HL-60 (cell line): ENCODE measurements around the gene FAF1.
"Not testable (repeated sequence)": the region's sequence is repeated elsewhere in the genome, so short reads cannot be mapped to it uniquely, and the experiment has no call there.

Source experiments
- DNase-seq, 2 experiments: peaks; one replicate each; pipeline ENCODE4 v3.0.0-alpha.2; 2010 to 2020; ENCODE audit warnings: low read depth in 1 of 2, low spot score in 1 of 2
- H3K27ac ChIP-seq: fragments of 250-450 bp; sonication (Bioruptor Pico); replicated peaks from 2 replicates; pipeline ENCODE4 v1.5.1; 2020; ENCODE audit warnings: mild to moderate bottlenecking, moderate library complexity
- H3K27me3 ChIP-seq: fragments of 250-450 bp; sonication (Bioruptor Pico); 2 replicates; pipeline ENCODE4 v1.5.1; 2021; ENCODE audit warnings: mild to moderate bottlenecking, moderate library complexity; ENCODE audit not compliant: insufficient read depth, poor library complexity, severe bottlenecking
- H3K4me3 ChIP-seq: replicated peaks from 2 replicates; pipeline ENCODE4 v1.5.1; 2011; ENCODE audit warnings: mild to moderate bottlenecking, control low read depth, low read length; ENCODE audit not compliant: insufficient read depth
- GABPA ChIP-seq: IDR thresholded peaks from 2 replicates; pipeline ENCODE4 v1.6.1; 2012; ENCODE audit warnings: low read depth
- POLR2AphosphoS5 ChIP-seq: IDR thresholded peaks from 2 replicates; pipeline ENCODE4 v1.6.1; 2012; ENCODE audit warnings: low read depth
- SPI1 ChIP-seq: IDR thresholded peaks from 2 replicates; pipeline ENCODE4 v1.6.1; 2012; ENCODE audit warnings: low read depth, mild to moderate bottlenecking, borderline replicate concordance
- TF ChIP-seq, protein P1 (sequence below): IDR thresholded peaks from one replicate; pipeline ENCODE4 v1.5.1; 2011; ENCODE audit warnings: low read length, control low read depth, inconsistent platforms; ENCODE audit not compliant: insufficient read depth
- TF ChIP-seq, protein P2 (sequence below): IDR thresholded peaks from 2 replicates; pipeline ENCODE4 v1.6.1; 2012; ENCODE audit warnings: low read depth; ENCODE audit not compliant: insufficient replicate concordance

The FAF1 gene

DNA sequence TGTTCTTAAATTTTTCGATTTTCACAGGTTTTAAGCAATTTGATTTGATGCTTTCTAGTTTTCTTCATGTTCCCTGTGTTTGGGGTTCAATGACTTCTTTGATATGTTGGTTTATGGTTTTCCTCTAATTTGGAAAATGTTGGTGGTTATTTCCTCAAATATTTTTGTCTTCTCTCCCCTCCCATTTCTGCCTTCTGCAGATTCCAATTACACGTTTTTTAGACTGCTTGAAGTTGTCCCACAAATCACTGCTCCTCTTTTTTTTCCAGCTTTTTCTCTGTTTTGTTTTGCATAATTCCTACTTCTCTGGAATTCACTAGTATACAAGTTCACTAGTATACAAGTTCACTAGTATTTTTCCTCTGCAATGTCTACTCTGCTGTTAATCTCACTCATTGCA is 61.3 kb downstream of the FAF1 start:
- Histone ChIP-seq H3K4me3 (no peak overlapping the region), H3K27ac (no peak overlapping the region), H3K27me3 (no peaks in the 10 kb centered on the region)
- no peak for DNase-seq
- TF ChIP-seq, protein P1, sequence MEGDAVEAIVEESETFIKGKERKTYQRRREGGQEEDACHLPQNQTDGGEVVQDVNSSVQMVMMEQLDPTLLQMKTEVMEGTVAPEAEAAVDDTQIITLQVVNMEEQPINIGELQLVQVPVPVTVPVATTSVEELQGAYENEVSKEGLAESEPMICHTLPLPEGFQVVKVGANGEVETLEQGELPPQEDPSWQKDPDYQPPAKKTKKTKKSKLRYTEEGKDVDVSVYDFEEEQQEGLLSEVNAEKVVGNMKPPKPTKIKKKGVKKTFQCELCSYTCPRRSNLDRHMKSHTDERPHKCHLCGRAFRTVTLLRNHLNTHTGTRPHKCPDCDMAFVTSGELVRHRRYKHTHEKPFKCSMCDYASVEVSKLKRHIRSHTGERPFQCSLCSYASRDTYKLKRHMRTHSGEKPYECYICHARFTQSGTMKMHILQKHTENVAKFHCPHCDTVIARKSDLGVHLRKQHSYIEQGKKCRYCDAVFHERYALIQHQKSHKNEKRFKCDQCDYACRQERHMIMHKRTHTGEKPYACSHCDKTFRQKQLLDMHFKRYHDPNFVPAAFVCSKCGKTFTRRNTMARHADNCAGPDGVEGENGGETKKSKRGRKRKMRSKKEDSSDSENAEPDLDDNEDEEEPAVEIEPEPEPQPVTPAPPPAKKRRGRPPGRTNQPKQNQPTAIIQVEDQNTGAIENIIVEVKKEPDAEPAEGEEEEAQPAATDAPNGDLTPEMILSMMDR = no peak
- no peak for TF ChIP-seq SPI1
- TF ChIP-seq, protein P2, sequence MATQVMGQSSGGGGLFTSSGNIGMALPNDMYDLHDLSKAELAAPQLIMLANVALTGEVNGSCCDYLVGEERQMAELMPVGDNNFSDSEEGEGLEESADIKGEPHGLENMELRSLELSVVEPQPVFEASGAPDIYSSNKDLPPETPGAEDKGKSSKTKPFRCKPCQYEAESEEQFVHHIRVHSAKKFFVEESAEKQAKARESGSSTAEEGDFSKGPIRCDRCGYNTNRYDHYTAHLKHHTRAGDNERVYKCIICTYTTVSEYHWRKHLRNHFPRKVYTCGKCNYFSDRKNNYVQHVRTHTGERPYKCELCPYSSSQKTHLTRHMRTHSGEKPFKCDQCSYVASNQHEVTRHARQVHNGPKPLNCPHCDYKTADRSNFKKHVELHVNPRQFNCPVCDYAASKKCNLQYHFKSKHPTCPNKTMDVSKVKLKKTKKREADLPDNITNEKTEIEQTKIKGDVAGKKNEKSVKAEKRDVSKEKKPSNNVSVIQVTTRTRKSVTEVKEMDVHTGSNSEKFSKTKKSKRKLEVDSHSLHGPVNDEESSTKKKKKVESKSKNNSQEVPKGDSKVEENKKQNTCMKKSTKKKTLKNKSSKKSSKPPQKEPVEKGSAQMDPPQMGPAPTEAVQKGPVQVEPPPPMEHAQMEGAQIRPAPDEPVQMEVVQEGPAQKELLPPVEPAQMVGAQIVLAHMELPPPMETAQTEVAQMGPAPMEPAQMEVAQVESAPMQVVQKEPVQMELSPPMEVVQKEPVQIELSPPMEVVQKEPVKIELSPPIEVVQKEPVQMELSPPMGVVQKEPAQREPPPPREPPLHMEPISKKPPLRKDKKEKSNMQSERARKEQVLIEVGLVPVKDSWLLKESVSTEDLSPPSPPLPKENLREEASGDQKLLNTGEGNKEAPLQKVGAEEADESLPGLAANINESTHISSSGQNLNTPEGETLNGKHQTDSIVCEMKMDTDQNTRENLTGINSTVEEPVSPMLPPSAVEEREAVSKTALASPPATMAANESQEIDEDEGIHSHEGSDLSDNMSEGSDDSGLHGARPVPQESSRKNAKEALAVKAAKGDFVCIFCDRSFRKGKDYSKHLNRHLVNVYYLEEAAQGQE = no peak
- TF ChIP-seq GABPA = no peak
- no peak for TF ChIP-seq POLR2AphosphoS5

DNA sequence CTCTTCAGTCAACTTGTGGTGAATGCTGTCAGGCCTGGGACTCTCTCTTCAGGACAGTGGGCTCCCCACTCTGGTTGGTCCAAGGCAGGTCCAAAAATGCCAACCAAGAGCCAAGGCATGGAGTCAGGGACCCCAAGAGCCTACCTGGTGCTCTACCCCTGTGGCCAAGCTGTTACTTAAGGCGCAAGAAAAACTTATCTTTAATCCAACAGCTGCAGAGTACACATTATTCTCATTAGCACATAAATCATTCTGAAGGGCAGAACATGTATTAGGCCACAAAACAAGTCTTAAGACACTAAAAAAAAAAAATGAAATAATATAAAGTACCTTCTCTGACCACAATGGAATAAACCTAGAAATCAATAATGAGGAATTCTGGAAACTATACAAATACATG is 65.7 kb downstream of the FAF1 start:
- H3K27ac ChIP-seq = no peak overlapping the region
- DNase-seq = no peak
- TF ChIP-seq, protein P2 = no peak
- TF ChIP-seq GABPA (no peak), SPI1 (no peak), POLR2AphosphoS5 (no peak)
- TF ChIP-seq, protein P1 = no peak
- no peak overlapping the region for H3K4me3 ChIP-seq
- H3K27me3 ChIP-seq = no peaks in the 10 kb centered on the region

DNA sequence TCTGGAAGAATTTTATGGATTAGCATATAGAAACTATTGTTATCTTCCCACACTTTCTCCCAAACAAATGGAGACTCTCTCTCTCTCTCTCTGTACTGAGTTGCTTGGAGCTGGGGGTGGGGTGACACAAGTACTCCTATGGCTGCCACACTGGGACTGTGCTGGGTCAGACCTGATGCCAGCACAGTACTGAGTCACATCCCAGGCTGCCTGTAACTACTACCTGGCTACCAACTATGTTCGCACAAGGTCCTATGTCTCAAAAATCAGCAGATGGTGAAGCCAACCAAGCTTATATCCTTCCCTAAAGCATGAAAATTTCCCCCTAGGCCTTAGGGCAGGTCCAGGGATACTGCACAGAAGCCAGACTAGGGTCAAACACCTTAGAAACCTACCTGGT is 66.6 kb downstream of the FAF1 start:
- DNase-seq = no peak
- TF ChIP-seq SPI1 = no peak
- TF ChIP-seq, protein P2 = no peak
- TF ChIP-seq GABPA = no peak
- TF ChIP-seq, protein P1 = no peak
- no peak for TF ChIP-seq POLR2AphosphoS5
- no peak overlapping the region for H3K4me3 ChIP-seq
- H3K27me3 ChIP-seq = no peaks in the 10 kb centered on the region
- no peak overlapping the region for H3K27ac ChIP-seq

DNA sequence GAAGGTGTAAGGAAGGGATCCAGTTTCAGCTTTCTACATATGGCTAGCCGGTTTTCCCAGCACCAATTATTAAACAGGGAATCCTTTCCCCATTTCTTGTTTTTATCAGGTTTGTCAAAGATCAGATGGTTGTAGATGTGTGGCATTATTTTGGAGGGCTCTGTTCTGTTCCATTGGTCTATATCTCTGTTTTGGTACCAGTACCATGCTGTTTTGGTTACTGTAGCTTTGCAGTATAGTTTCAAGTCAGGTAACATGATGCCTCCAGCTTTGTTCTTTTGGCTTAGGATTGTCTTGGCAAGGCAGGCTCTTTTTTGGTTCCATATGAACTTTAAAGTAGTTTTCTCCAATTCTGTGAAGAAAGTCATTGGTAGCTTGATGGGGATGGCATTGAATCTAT is 72.5 kb downstream of the FAF1 start:
- not testable (repeated sequence) for DNase-seq, H3K27me3 ChIP-seq, H3K4me3 ChIP-seq, H3K27ac ChIP-seq
